LNCAP (cell line): Measurements from ENCODE around the gene SLC13A2.

Source experiments
- CTCF ChIP-seq: fragments of 450-650 bp; IDR thresholded peaks from 2 replicates; pipeline ENCODE4 v1.5.1; 2017; ENCODE audit warnings: mild to moderate bottlenecking

SLC13A2 gene

GRCh38 chr17:28447396-28447760 is 26.1 kb upstream of the SLC13A2 start:
- TF ChIP-seq CTCF = no peak

- TF ChIP-seq CTCF = no peak
Measured at GRCh38 chr17:28449859-28450258, 23.6 kb upstream of the SLC13A2 start.

GRCh38 chr17:28457890-28458289 is 15.6 kb upstream of the SLC13A2 start:
- no peak for TF ChIP-seq CTCF

- TF ChIP-seq CTCF = no peak
Measured at GRCh38 chr17:28460901-28461300, 12.5 kb upstream of the SLC13A2 start.

GRCh38 chr17:28466001-28466400 is 7.4 kb upstream of the SLC13A2 start:
- TF ChIP-seq CTCF = no peak

- TF ChIP-seq CTCF = no peak
Measured at GRCh38 chr17:28466521-28467048, 6.9 kb upstream of the SLC13A2 start.

- TF ChIP-seq CTCF = no peak
Measured at GRCh38 chr17:28467456-28468025, 5.9 kb upstream of the SLC13A2 start.

GRCh38 chr17:28468781-28469180 is 4.7 kb upstream of the SLC13A2 start:
- no peak for TF ChIP-seq CTCF
